Panc1 (cell line): ENCODE data around the gene ATRN. TPM values are rescaled to one million over a fixed set of nuclear protein-coding genes. Genes with fewer than 3 reads are reported as not detected.
"Not testable (repeated sequence)": the region's sequence is repeated elsewhere in the genome, so short reads cannot be mapped to it uniquely, and the experiment has no call there.

Experiments
- ATAC-seq: fragments of 200-7000 bp; cut with Tn5 transposase; 2 replicates; pipeline ENCODE4 v1.9.1; 2020; ENCODE audit warnings: mild to moderate bottlenecking, moderate library complexity
- BruUV-seq: library from RNA; stranded (reverse); fragments of 400-500 nt; replicated peaks from 2 replicates; lab custom pipeline; 2021; lab: Mats Ljungman, UMichigan
- CTCF ChIA-PET: fragments of 300-600 bp; sonication (Branson Sonifier 250); formaldehyde crosslinking; loops from one replicate; lab custom pipeline; 2022; ENCODE audit warnings: antibody characterized with exemption; lab: Charles Lee
- POLR2A ChIA-PET: fragments of 300-600 bp; sonication (Branson Sonifier 250); formaldehyde crosslinking; loops from one replicate; lab custom pipeline; 2022; ENCODE audit warnings: antibody characterized with exemption; lab: Charles Lee
- DNase-seq: peaks from one replicate; pipeline ENCODE4 v3.0.0-alpha.2; 2010; ENCODE audit warnings: low read depth, low spot score
- H3K27ac ChIP-seq: 2 replicates; pipeline ENCODE4 v1.5.1; 2011; ENCODE audit warnings: mild to moderate bottlenecking, low read length, inconsistent platforms
- H3K27me3 ChIP-seq: fragments of 200-500 bp; sonication (Bioruptor generic); 2 replicates; pipeline ENCODE4 v1.6.0; 2014; ENCODE audit warnings: low read length, inconsistent platforms; ENCODE audit not compliant: control insufficient read depth, insufficient read depth
- H3K36me3 ChIP-seq: fragments of 200-500 bp; sonication (Bioruptor generic); 2 replicates; pipeline ENCODE4 v1.5.1; 2014; ENCODE audit warnings: inconsistent platforms, mild to moderate bottlenecking, low read length, moderate library complexity; ENCODE audit not compliant: control insufficient read depth, insufficient read depth
- H3K4me1 ChIP-seq: 2 replicates; pipeline ENCODE4 v1.5.1; 2011; ENCODE audit warnings: inconsistent platforms, mild to moderate bottlenecking, low read length, moderate library complexity; ENCODE audit not compliant: control insufficient read depth, insufficient read depth
- H3K4me3 ChIP-seq, 2 experiments: 2 replicates each; pipeline ENCODE4 v1.5.1; 2011 to 2012; ENCODE audit warnings: low read depth in 2 of 2, low read length in 2 of 2, mild to moderate bottlenecking in 2 of 2, inconsistent platforms in 1 of 2, moderate library complexity in 1 of 2
- H3K9me3 ChIP-seq: fragments of 200-500 bp; sonication (Bioruptor generic); 2 replicates; pipeline ENCODE4 v1.5.1; 2014; ENCODE audit warnings: low read depth, mild to moderate bottlenecking, inconsistent platforms, low read length, moderate library complexity; ENCODE audit not compliant: control insufficient read depth, insufficient read depth
- POLR2AphosphoS5 ChIP-seq: IDR thresholded peaks from 2 replicates; pipeline ENCODE4 v1.6.1; 2012; ENCODE audit warnings: mild to moderate bottlenecking, low read depth, low read length, moderate library complexity
- REST ChIP-seq, 2 experiments: IDR thresholded peaks; 2 replicates each; pipeline ENCODE4 v1.6.1; 2011 to 2012; ENCODE audit warnings: low read depth in 2 of 2, control low read depth in 1 of 2, low read length in 1 of 2, mild to moderate bottlenecking in 1 of 2, moderate library complexity in 1 of 2; ENCODE audit not compliant: insufficient read depth in 1 of 2
- SIN3A ChIP-seq: IDR thresholded peaks from 2 replicates; pipeline ENCODE4 v1.6.1; 2012; ENCODE audit warnings: low read depth, mild to moderate bottlenecking, low read length, moderate library complexity, borderline replicate concordance; ENCODE audit not compliant: insufficient read depth
- TCF7L2 ChIP-seq: IDR thresholded peaks from 2 replicates; pipeline ENCODE4 v1.6.1; 2011; ENCODE audit warnings: mild to moderate bottlenecking, low read depth, low read length, inconsistent platforms
- in situ Hi-C: cut with HindIII; loops from 2 replicates; pipeline ENCODE4 v1.10.0; 2016; ENCODE audit warnings: low sequenced_read_pairs, low pct_unique_long_range_greater_than_20kb
- intact Hi-C: fragments of 100-400 bp; cut with micrococcal nuclease; formaldehyde crosslinking; loops from one replicate; pipeline ENCODE4 v1.10.0; 2022; ENCODE audit not compliant: unreplicated experiment
- total RNA-seq: library from RNA; stranded (reverse); gene quantifications from one replicate; pipeline ENCODE4 v1.2.1, GENCODE V29; 2021; ENCODE audit not compliant: unreplicated experiment
- TF ChIP-seq, protein P1 (sequence below): fragments of 450-650 bp; IDR thresholded peaks from 2 replicates; pipeline ENCODE4 v1.5.1; 2017; ENCODE audit warnings: mild to moderate bottlenecking

ATRN gene
- total RNA-seq, 1 experiment from 2014 or later, result 33.8 TPM

DNA sequence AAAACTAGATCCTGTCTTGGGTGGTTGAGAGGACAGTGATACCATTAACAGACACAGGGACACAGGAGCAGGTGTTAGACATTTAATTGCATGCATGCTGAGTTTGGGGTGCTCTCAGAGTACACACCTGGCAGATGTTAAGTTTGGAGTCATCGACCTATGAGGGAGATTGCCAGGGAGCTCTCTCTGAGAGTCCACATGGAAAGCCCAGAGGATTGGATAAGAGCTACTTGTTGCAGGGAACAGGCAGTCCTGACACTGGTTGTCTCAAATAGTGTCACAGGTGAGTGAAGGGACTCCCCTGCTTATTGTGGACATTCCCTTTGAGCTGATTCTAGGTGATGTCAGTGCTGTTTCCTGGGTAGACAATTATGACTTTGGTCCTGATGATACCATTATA lies 3.1 kb downstream of the ATRN start:
- ChIA-PET CTCF (no interaction called here), POLR2A (no interaction called here)
- peaks cover 11% of the 10 kb centered on the region for H3K4me1 ChIP-seq
- no peaks in the 10 kb centered on the region for H3K9me3 ChIP-seq
- H3K27me3 ChIP-seq, result no peaks in the 10 kb centered on the region
- TF ChIP-seq REST (IDR thresholded peaks at IDR 0.05; ENCODE audit: insufficient read depth in 1 of 2, low read depth in 2 of 2, low read length in 1 of 2) (no peak), SIN3A (no peak), POLR2AphosphoS5 (no peak), TCF7L2 (no peak)
- TF ChIP-seq, protein P1, sequence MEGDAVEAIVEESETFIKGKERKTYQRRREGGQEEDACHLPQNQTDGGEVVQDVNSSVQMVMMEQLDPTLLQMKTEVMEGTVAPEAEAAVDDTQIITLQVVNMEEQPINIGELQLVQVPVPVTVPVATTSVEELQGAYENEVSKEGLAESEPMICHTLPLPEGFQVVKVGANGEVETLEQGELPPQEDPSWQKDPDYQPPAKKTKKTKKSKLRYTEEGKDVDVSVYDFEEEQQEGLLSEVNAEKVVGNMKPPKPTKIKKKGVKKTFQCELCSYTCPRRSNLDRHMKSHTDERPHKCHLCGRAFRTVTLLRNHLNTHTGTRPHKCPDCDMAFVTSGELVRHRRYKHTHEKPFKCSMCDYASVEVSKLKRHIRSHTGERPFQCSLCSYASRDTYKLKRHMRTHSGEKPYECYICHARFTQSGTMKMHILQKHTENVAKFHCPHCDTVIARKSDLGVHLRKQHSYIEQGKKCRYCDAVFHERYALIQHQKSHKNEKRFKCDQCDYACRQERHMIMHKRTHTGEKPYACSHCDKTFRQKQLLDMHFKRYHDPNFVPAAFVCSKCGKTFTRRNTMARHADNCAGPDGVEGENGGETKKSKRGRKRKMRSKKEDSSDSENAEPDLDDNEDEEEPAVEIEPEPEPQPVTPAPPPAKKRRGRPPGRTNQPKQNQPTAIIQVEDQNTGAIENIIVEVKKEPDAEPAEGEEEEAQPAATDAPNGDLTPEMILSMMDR, result no peak
- ATAC-seq, result no peak
- in situ Hi-C loops, result no loop called here
- DNase-seq, result no peak
- H3K27ac ChIP-seq, result no peak overlapping the region
- no peak overlapping the region for H3K4me3 ChIP-seq
- no TSS peak for BruUV-seq
- intact Hi-C loops, result no loop called here
- peaks cover 3% of the 10 kb centered on the region; the same call in 1 of the 2 replicates for H3K36me3 ChIP-seq

GRCh38 chr20:3477003-3477860 lies 6.4 kb downstream of the ATRN start:
- in situ Hi-C loops, H3K4me3 ChIP-seq, H3K27me3 ChIP-seq, ATAC-seq, H3K4me1 ChIP-seq, H3K9me3 ChIP-seq, POLR2A ChIA-PET, DNase-seq, BruUV-seq, H3K27ac ChIP-seq, intact Hi-C loops, H3K36me3 ChIP-seq, CTCF ChIA-PET: not testable (repeated sequence)
